HEK293 (cell line): ENCODE measurements around the gene ING5.

Source experiments
- CTCF ChIA-PET: fragments of 350-600 bp; formaldehyde crosslinking; extraction: SDS; loops from one replicate; lab custom pipeline; 2021; ENCODE audit warnings: antibody characterized with exemption; lab: Yijun Ruan, JAX
- POLR2A ChIA-PET: fragments of 300-600 bp; formaldehyde crosslinking; extraction: SDS; loops from one replicate; lab custom pipeline; 2020; ENCODE audit warnings: antibody characterized with exemption, inconsistent platforms; lab: Yijun Ruan, JAX
- H3K27ac ChIP-seq: fragments of 200-500 bp; sonication (Bioruptor generic); 2 replicates; pipeline ENCODE4 v1.5.1; 2014; ENCODE audit warnings: low read depth, low read length, control low read depth, inconsistent platforms; ENCODE audit errors: extremely low read depth
- H3K36me3 ChIP-seq, 2 experiments: fragments of 200-500 bp in 1 of 2; sonication (Bioruptor generic) in 1 of 2; 1 replicate in 1 of 2; 2 replicates in 1 of 2; pipeline ENCODE4 v1.5.1; 2014 to 2017; ENCODE audit warnings: inconsistent platforms in 2 of 2, low read length in 2 of 2; ENCODE audit not compliant: control insufficient read depth in 2 of 2, insufficient read depth in 1 of 2
- H3K4me1 ChIP-seq: fragments of 200-500 bp; sonication (Bioruptor generic); 2 replicates; pipeline ENCODE4 v1.5.1; 2014; ENCODE audit warnings: mild to moderate bottlenecking, low read length, inconsistent platforms; ENCODE audit not compliant: control insufficient read depth, insufficient read depth
- H3K4me3 ChIP-seq: 2 replicates; pipeline ENCODE4 v1.5.1; 2011; ENCODE audit warnings: low read depth, mild to moderate bottlenecking, control low read depth, low read length, moderate library complexity
- H3K9me3 ChIP-seq: fragments of 200-500 bp; sonication (Bioruptor generic); 2 replicates; pipeline ENCODE4 v1.5.1; 2014; ENCODE audit warnings: low read depth, low read length, inconsistent platforms; ENCODE audit not compliant: control insufficient read depth, insufficient read depth
- EGR2 ChIP-seq: fragments of 450-650 bp; formaldehyde crosslinking; IDR thresholded peaks from 2 replicates; pipeline ENCODE4 v1.5.1; 2016; ENCODE audit warnings: low read depth, missing biosample characterization, missing genetic modification characterization
- GLIS2 ChIP-seq: fragments of 450-650 bp; formaldehyde crosslinking; IDR thresholded peaks from 2 replicates; pipeline ENCODE4 v1.5.1; 2016; ENCODE audit warnings: missing biosample characterization, missing genetic modification characterization
- HOXC10 ChIP-seq: sonication (generic); formaldehyde crosslinking; IDR thresholded peaks from 2 replicates; pipeline ENCODE4 v1.8.1; 2023; ENCODE audit warnings: mild to moderate bottlenecking, missing genetic modification reagents
- PBX3 ChIP-seq: sonication (generic); formaldehyde crosslinking; IDR thresholded peaks from 2 replicates; pipeline ENCODE4 v1.8.1; 2022; ENCODE audit warnings: mild to moderate bottlenecking, moderate library complexity, missing genetic modification reagents
- PRDM1 ChIP-seq: fragments of 450-650 bp; formaldehyde crosslinking; IDR thresholded peaks from 2 replicates; pipeline ENCODE4; 2016; ENCODE audit warnings: missing biosample characterization, missing genetic modification characterization
- PRDM4 ChIP-seq: fragments of 450-650 bp; formaldehyde crosslinking; IDR thresholded peaks from 2 replicates; pipeline ENCODE4 v1.5.1; 2017; ENCODE audit warnings: missing biosample characterization, missing genetic modification characterization
- SALL2 ChIP-seq: fragments of 450-650 bp; formaldehyde crosslinking; IDR thresholded peaks from 2 replicates; pipeline ENCODE4 v1.5.0; 2017; ENCODE audit warnings: missing biosample characterization, mild to moderate bottlenecking, missing genetic modification characterization, borderline replicate concordance
- ZBTB20 ChIP-seq: fragments of 450-650 bp; formaldehyde crosslinking; IDR thresholded peaks from 2 replicates; pipeline ENCODE4 v1.5.1; 2016; ENCODE audit warnings: missing biosample characterization, missing genetic modification characterization
- ZNF112 ChIP-seq: fragments of 450-650 bp; formaldehyde crosslinking; IDR thresholded peaks from 2 replicates; pipeline ENCODE4 v1.5.0; 2017; ENCODE audit warnings: missing biosample characterization, missing genetic modification characterization
- ZNF175 ChIP-seq: fragments of 450-650 bp; formaldehyde crosslinking; IDR thresholded peaks from 2 replicates; pipeline ENCODE4 v1.5.1; 2016; ENCODE audit warnings: missing biosample characterization, missing genetic modification characterization
- ZNF18 ChIP-seq: fragments of 450-650 bp; formaldehyde crosslinking; IDR thresholded peaks from 2 replicates; pipeline ENCODE4 v1.5.1; 2016; ENCODE audit warnings: missing biosample characterization, missing genetic modification characterization
- ZNF19 ChIP-seq: fragments of 450-650 bp; formaldehyde crosslinking; IDR thresholded peaks from 2 replicates; pipeline ENCODE4; 2016; ENCODE audit warnings: missing biosample characterization, missing genetic modification characterization, low read depth
- ZNF202 ChIP-seq: fragments of 450-650 bp; formaldehyde crosslinking; IDR thresholded peaks from 2 replicates; pipeline ENCODE4 v1.5.1; 2016; ENCODE audit warnings: missing biosample characterization, missing genetic modification characterization, borderline replicate concordance
- ZNF274 ChIP-seq, 2 experiments: fragments of 200-500 bp in 1 of 2; fragments of 450-650 bp in 1 of 2; sonication (Bioruptor generic) in 1 of 2; formaldehyde crosslinking in 1 of 2; IDR thresholded peaks; 2 replicates each; pipeline versions ENCODE4 v1.5.1 to v1.6.1; 2014 to 2016; ENCODE audit warnings: borderline replicate concordance in 1 of 2, inconsistent platforms in 1 of 2, low read length in 1 of 2, missing biosample characterization in 1 of 2, missing genetic modification characterization in 1 of 2
- ZNF433 ChIP-seq: fragments of 450-650 bp; formaldehyde crosslinking; IDR thresholded peaks from 2 replicates; pipeline ENCODE4 v1.5.1; 2016; ENCODE audit warnings: missing biosample characterization, missing genetic modification characterization, low read depth
- ZNF449 ChIP-seq: fragments of 450-650 bp; formaldehyde crosslinking; IDR thresholded peaks from 2 replicates; pipeline ENCODE4 v1.5.1; 2017; ENCODE audit warnings: missing biosample characterization, mild to moderate bottlenecking, missing genetic modification characterization, moderate library complexity
- ZNF654 ChIP-seq: fragments of 450-650 bp; formaldehyde crosslinking; IDR thresholded peaks from 2 replicates; pipeline ENCODE4 v1.5.1; 2016; ENCODE audit warnings: low read depth, missing biosample characterization, missing genetic modification characterization
- ZNF677 ChIP-seq: fragments of 450-650 bp; IDR thresholded peaks from 2 replicates; pipeline ENCODE4 v1.5.0; 2018; ENCODE audit warnings: missing biosample characterization, mild to moderate bottlenecking, missing genetic modification characterization, moderate library complexity
- ZNF776 ChIP-seq: fragments of 450-650 bp; formaldehyde crosslinking; IDR thresholded peaks from 2 replicates; pipeline ENCODE4 v1.5.0; 2017; ENCODE audit warnings: missing biosample characterization, missing genetic modification characterization, borderline replicate concordance
- ZSCAN5A ChIP-seq: fragments of 450-650 bp; formaldehyde crosslinking; IDR thresholded peaks from 2 replicates; pipeline ENCODE4 v1.5.1; 2016; ENCODE audit warnings: missing biosample characterization, missing genetic modification characterization

ING5 gene

GRCh38 chr2:241752253-241752652, 50.4 kb downstream of the ING5 start:
- POLR2A ChIA-PET: no interaction called here

More at GRCh38 chr2:241752253-241752652, 50.4 kb downstream of the ING5 start:
- no peaks in the 10 kb centered on the region for H3K4me1 ChIP-seq
- H3K36me3 ChIP-seq: peaks cover 4 to 66% of the 10 kb centered on the region in 2 experiments; a peak in 2 of 3 replicates
- CTCF ChIA-PET: no interaction called here
- no peak overlapping the region for H3K27ac ChIP-seq
- H3K4me3 ChIP-seq: no peak overlapping the region
- TF ChIP-seq SALL2 (tag by site-specific recombination) (no peak), GLIS2 (tag by site-specific recombination) (no peak), ZNF433 (no peak), PBX3 (no peak), ZNF202 (tag by site-specific recombination) (no peak), ZNF19 (tag by site-specific recombination) (no peak), PRDM4 (tag by site-specific recombination) (no peak), HOXC10 (CRISPR knock-in tag) (no peak), ZNF274 (IDR thresholded peaks at IDR 0.05; ENCODE audit: low read length) (no peak), ZNF274 (tag by site-specific recombination; IDR thresholded peaks at IDR 0.05; ENCODE audit: borderline replicate concordance) (no peak), EGR2 (tag by site-specific recombination) (no peak), PRDM1 (tag by site-specific recombination) (no peak), ZSCAN5A (no peak), ZBTB20 (tag by site-specific recombination) (no peak), ZNF18 (no peak), ZNF449 (tag by site-specific recombination) (no peak), ZNF776 (tag by site-specific recombination) (no peak), ZNF654 (tag by site-specific recombination) (no peak), ZNF175 (tag by site-specific recombination) (no peak), ZNF677 (tag by site-specific recombination) (no peak), ZNF112 (tag by site-specific recombination) (no peak)
- no peaks in the 10 kb centered on the region for H3K9me3 ChIP-seq
